GM12891 (cell line): ENCODE results near the gene ZMYM3.

ENCODE experiments used
- POLR2A ChIP-seq: IDR thresholded peaks from 2 replicates; pipeline ENCODE4 v1.6.1; 2011; ENCODE audit warnings: low read depth, low read length, control low read depth
- POLR2AphosphoS5 ChIP-seq: IDR thresholded peaks from 2 replicates; pipeline ENCODE4 v1.6.1; 2011; ENCODE audit warnings: low read depth, low read length, control low read depth

GRCh38 chrX:71256856-71257255 lies 2.9 kb upstream of the ZMYM3 start:
- TF ChIP-seq POLR2AphosphoS5 (no peak), POLR2A (no peak)
